H9 (cell line): ENCODE measurements around the gene CCDC12. TPM values are rescaled to one million over a fixed set of nuclear protein-coding genes. Genes with fewer than 3 reads are reported as not detected.

Experiments used
- DNase-seq: peaks from one replicate; pipeline ENCODE4 v3.0.0-alpha.2; 2017
- H2AFZ ChIP-seq: one replicate; pipeline ENCODE4 v1.6.1; 2013; ENCODE audit warnings: mild to moderate bottlenecking, low read length, control low read depth, moderate library complexity
- H2AK5ac ChIP-seq: 2 replicates; pipeline ENCODE4 v1.6.1; 2013; ENCODE audit warnings: low read length, control low read depth, mixed read lengths; ENCODE audit not compliant: insufficient read length
- H2BK120ac ChIP-seq: one replicate; pipeline ENCODE4 v1.6.1; 2013; ENCODE audit warnings: low read depth, mild to moderate bottlenecking, low read length, control low read depth, inconsistent platforms; ENCODE audit not compliant: poor library complexity, severe bottlenecking
- H2BK12ac ChIP-seq: 2 replicates; pipeline ENCODE4 v1.6.1; 2013; ENCODE audit warnings: low read length, control low read depth, mixed read lengths, low read depth; ENCODE audit not compliant: insufficient read length
- H2BK15ac ChIP-seq: 2 replicates; pipeline ENCODE4 v1.6.1; 2013; ENCODE audit warnings: low read depth, low read length, control low read depth
- H2BK20ac ChIP-seq: one replicate; pipeline ENCODE4 v1.6.1; 2013; ENCODE audit warnings: low read depth, mild to moderate bottlenecking, low read length, control low read depth, inconsistent platforms; ENCODE audit not compliant: poor library complexity, severe bottlenecking
- H2BK5ac ChIP-seq: 2 replicates; pipeline ENCODE4 v1.6.1; 2013; ENCODE audit warnings: low read length, control low read depth, mixed read lengths; ENCODE audit not compliant: insufficient read length
- H3K14ac ChIP-seq: 2 replicates; pipeline ENCODE4 v1.6.1; 2013; ENCODE audit warnings: low read length, control low read depth; ENCODE audit not compliant: insufficient read depth
- H3K18ac ChIP-seq: 2 replicates; pipeline ENCODE4 v1.6.1; 2013; ENCODE audit warnings: low read depth, mild to moderate bottlenecking, mixed read lengths, low read length, control low read depth; ENCODE audit not compliant: insufficient read length
- H3K23ac ChIP-seq: 2 replicates; pipeline ENCODE4 v1.6.1; 2013; ENCODE audit warnings: low read length, control low read depth, mixed read lengths, low read depth; ENCODE audit not compliant: insufficient read length
- H3K23me2 ChIP-seq: 2 replicates; pipeline ENCODE4 v1.6.1; 2013; ENCODE audit warnings: low read depth, mild to moderate bottlenecking, mixed read lengths, low read length, control low read depth; ENCODE audit not compliant: insufficient read length, poor library complexity, severe bottlenecking
- H3K27ac ChIP-seq: 2 replicates; pipeline ENCODE4 v1.5.1; 2013; ENCODE audit warnings: low read length, control low read depth, mixed read lengths, low read depth; ENCODE audit not compliant: insufficient read length
- H3K27me3 ChIP-seq: 2 replicates; pipeline ENCODE4 v1.6.1; 2013; ENCODE audit warnings: low read length, control low read depth, inconsistent platforms; ENCODE audit not compliant: insufficient read depth
- H3K4ac ChIP-seq: 2 replicates; pipeline ENCODE4 v1.6.1; 2013; ENCODE audit warnings: low read depth, mild to moderate bottlenecking, control low read depth, inconsistent platforms, low read length, moderate library complexity
- H3K4me1 ChIP-seq: 2 replicates; pipeline ENCODE4 v1.6.1; 2013; ENCODE audit warnings: low read length, control low read depth, inconsistent platforms; ENCODE audit not compliant: insufficient read depth
- H3K4me2 ChIP-seq: 2 replicates; pipeline ENCODE4 v1.6.1; 2013; ENCODE audit warnings: low read length, control low read depth, mixed read lengths; ENCODE audit not compliant: insufficient read length, insufficient read depth
- H3K56ac ChIP-seq: 2 replicates; pipeline ENCODE4 v1.6.1; 2013; ENCODE audit warnings: low read depth, mild to moderate bottlenecking, mixed read lengths, low read length, control low read depth; ENCODE audit not compliant: insufficient read length
- H3K79me1 ChIP-seq: 2 replicates; pipeline ENCODE4 v1.6.1; 2013; ENCODE audit warnings: low read depth, mild to moderate bottlenecking, moderate library complexity, low read length, control low read depth, inconsistent platforms; ENCODE audit not compliant: insufficient read depth, poor library complexity, severe bottlenecking
- H3K79me2 ChIP-seq: 2 replicates; pipeline ENCODE4 v1.6.1; 2013; ENCODE audit warnings: low read length, control low read depth, inconsistent platforms; ENCODE audit not compliant: insufficient read depth
- H3K9ac ChIP-seq: 2 replicates; pipeline ENCODE4 v1.6.1; 2013; ENCODE audit warnings: low read length, control low read depth, mixed read lengths; ENCODE audit not compliant: insufficient read length; ENCODE audit errors: extremely low read depth
- H3K9me3 ChIP-seq: one replicate; pipeline ENCODE4 v1.6.1; 2013; ENCODE audit warnings: low read depth, low read length, inconsistent platforms; ENCODE audit not compliant: control insufficient read depth
- H3T11ph ChIP-seq: one replicate; pipeline ENCODE4 v1.6.1; 2013; ENCODE audit warnings: mild to moderate bottlenecking, low read length, control low read depth, inconsistent platforms
- H4K20me1 ChIP-seq: one replicate; pipeline ENCODE4 v1.6.1; 2013; ENCODE audit not compliant: control insufficient read depth, insufficient read length, insufficient read depth
- H4K5ac ChIP-seq: 2 replicates; pipeline ENCODE4 v1.6.1; 2013; ENCODE audit warnings: low read depth, mild to moderate bottlenecking, mixed read lengths, low read length, control low read depth; ENCODE audit not compliant: insufficient read length
- H4K8ac ChIP-seq: replicated peaks from 2 replicates; pipeline ENCODE4 v1.6.1; 2013; ENCODE audit warnings: low read length, control low read depth, mixed read lengths, low read depth; ENCODE audit not compliant: insufficient read length
- H4K91ac ChIP-seq: 2 replicates; pipeline ENCODE4 v1.6.1; 2013; ENCODE audit warnings: low read depth, mild to moderate bottlenecking, moderate library complexity, mixed read lengths, low read length, control low read depth; ENCODE audit not compliant: insufficient read length
- H3K27ac Mint-ChIP-seq, 3 experiments: 2 replicates in 2 of 3; 3 replicates in 1 of 3; pipeline ENCODE4 v1.8.0; 2020 to 2021; ENCODE audit warnings: mixed read lengths in 3 of 3, mild to moderate bottlenecking in 1 of 3, moderate library complexity in 1 of 3
- H3K27me3 Mint-ChIP-seq: 2 replicates; pipeline ENCODE4 v1.8.0; 2021; ENCODE audit warnings: low read depth, mild to moderate bottlenecking, moderate library complexity, mixed read lengths
- H3K36me3 Mint-ChIP-seq, 3 experiments: 2 replicates in 2 of 3; 3 replicates in 1 of 3; pipeline ENCODE4 v1.8.0; 2020 to 2021; ENCODE audit warnings: low read depth in 3 of 3, mixed read lengths in 3 of 3; ENCODE audit not compliant: insufficient read depth in 1 of 3
- H3K4me1 Mint-ChIP-seq, 2 experiments: 2 replicates each; pipeline ENCODE4 v1.8.0; 2020; ENCODE audit warnings: mixed read lengths in 2 of 2
- H3K4me3 Mint-ChIP-seq, 2 experiments: 2 replicates in 1 of 2; 3 replicates in 1 of 2; pipeline ENCODE4 v1.8.0; 2020 to 2021; ENCODE audit warnings: mild to moderate bottlenecking in 2 of 2, mixed read lengths in 2 of 2, moderate library complexity in 1 of 2
- H3K9me3 Mint-ChIP-seq, 2 experiments: 2 replicates in 1 of 2; 3 replicates in 1 of 2; pipeline ENCODE4 v1.8.0; 2020; ENCODE audit warnings: mild to moderate bottlenecking in 2 of 2, mixed read lengths in 2 of 2, moderate library complexity in 1 of 2
- CTCF ChIP-seq: fragments of 200-600 bp; sonication (generic); conservative IDR thresholded peaks from 3 replicates; pipeline ENCODE4 v1.8.0; 2021; ENCODE audit warnings: antibody characterized with exemption, mild to moderate bottlenecking
- total RNA-seq: library from RNA; stranded (reverse); gene quantifications from 2 replicates; pipeline ENCODE4 v1.2.1, GENCODE V29; 2021

Gene CCDC12
- total RNA-seq, 1 experiment from 2014 or later: 54.0 TPM

DNA sequence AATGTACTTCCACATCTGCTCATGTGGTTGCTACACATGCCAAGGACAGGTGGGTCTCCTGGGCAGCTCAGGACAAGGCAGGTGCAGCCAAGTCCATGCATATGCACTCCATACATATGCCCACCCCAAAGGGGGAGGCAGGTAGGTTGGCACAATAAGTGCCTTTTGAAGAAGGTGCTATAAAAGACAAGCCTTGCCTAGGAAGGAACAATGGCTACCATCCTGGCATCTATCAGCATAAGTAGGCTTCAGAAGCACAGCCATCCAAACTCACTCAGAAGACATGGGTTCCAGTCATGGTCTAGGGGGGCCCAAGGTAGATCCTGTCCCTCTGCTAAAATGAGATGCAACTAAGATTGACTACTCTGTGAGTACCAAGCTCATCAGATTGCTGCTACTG is 37.5 kb upstream of the CCDC12 start:
- H3K36me3 Mint-ChIP-seq: peaks cover 5 to 29% (median 28%) of the 10 kb centered on the region in 3 experiments; a peak in 6 of 7 replicates
- no peak overlapping the region for H2BK5ac ChIP-seq

More for the DNA sequence above, 37.5 kb upstream of the CCDC12 start:
- Histone ChIP-seq H3K4ac (no peak overlapping the region), H3K79me2 (no peaks in the 10 kb centered on the region), H3K14ac (no peak overlapping the region), H4K91ac (no peak overlapping the region), H3K18ac (no peak overlapping the region), H2BK15ac (no peak overlapping the region), H2BK120ac (no peak overlapping the region), H3K56ac (no peak overlapping the region), H3K79me1 (no peaks in the 10 kb centered on the region), H3T11ph (no peak overlapping the region), H3K27ac (no peak overlapping the region), H2AFZ (no peak overlapping the region), H3K4me1 (no peaks in the 10 kb centered on the region), H4K20me1 (no peaks in the 10 kb centered on the region), H3K27me3 (no peaks in the 10 kb centered on the region), H2BK20ac (no peak overlapping the region), H4K5ac (no peak overlapping the region), H3K4me2 (no peak overlapping the region), H3K23ac (no peak overlapping the region), H2AK5ac (no peak overlapping the region), H3K9me3 (no peaks in the 10 kb centered on the region), H3K9ac (no peak overlapping the region), H2BK12ac (no peak overlapping the region), H3K23me2 (no peaks in the 10 kb centered on the region), H4K8ac (no peak overlapping the region)
- Mint-ChIP-seq H3K4me3 (no peak overlapping the region), H3K27ac (peak overlapping the region in 2 of 3 experiments; percentile 8 to 39; a peak in 3 of 7 replicates), H3K27me3 (no peaks in the 10 kb centered on the region), H3K9me3 (no peaks in the 10 kb centered on the region), H3K4me1 (peaks cover 23 to 28% of the 10 kb centered on the region in 2 experiments)
- DNase-seq: no peak
- TF ChIP-seq CTCF: no peak
